Neutrophil (primary cell): Measurements from ENCODE around the gene SOAT2.
A peak's percentile ranks its signal among the peaks of the same experiment; 100 is the strongest.

Experiments
- H3K27ac ChIP-seq: fragments of 200-600 bp; sonication (generic); 2 replicates; pipeline ENCODE4 v1.5.1; 2016; ENCODE audit warnings: mild to moderate bottlenecking, moderate library complexity
- H3K27me3 ChIP-seq: fragments of 200-600 bp; sonication (generic); 2 replicates; pipeline ENCODE4 v1.6.0; 2016; ENCODE audit warnings: mild to moderate bottlenecking
- H3K36me3 ChIP-seq: fragments of 200-600 bp; sonication (generic); 2 replicates; pipeline ENCODE4 v1.5.1; 2017
- H3K4me1 ChIP-seq, 2 experiments: fragments of 200-600 bp in 1 of 2; sonication (generic) in 1 of 2; 1 replicate in 1 of 2; 2 replicates in 1 of 2; pipeline versions ENCODE4 v1.5.1 to v1.6.1; 2013 to 2016; ENCODE audit warnings: low read depth in 1 of 2, low read length in 1 of 2, mild to moderate bottlenecking in 1 of 2, moderate library complexity in 1 of 2; ENCODE audit not compliant: control insufficient read depth in 1 of 2, insufficient read depth in 1 of 2
- H3K4me3 ChIP-seq, 2 experiments: fragments of 200-600 bp in 1 of 2; sonication (generic) in 1 of 2; 1 replicate in 1 of 2; 2 replicates in 1 of 2; pipeline ENCODE4 v1.5.1; 2013 to 2016; ENCODE audit warnings: low read depth in 1 of 2, low read length in 1 of 2, mild to moderate bottlenecking in 1 of 2, moderate library complexity in 1 of 2
- H3K9me3 ChIP-seq: fragments of 200-600 bp; sonication (generic); 2 replicates; pipeline ENCODE4 v1.5.1; 2016
- CTCF ChIP-seq: fragments of 200-600 bp; sonication (generic); IDR thresholded peaks from 2 replicates; pipeline ENCODE4 v1.5.1; 2016; ENCODE audit warnings: antibody characterized with exemption

SOAT2 gene

GRCh38 chr12:53147181-53147580 is 43.9 kb downstream of the SOAT2 start:
- TF ChIP-seq CTCF = no peak
- H3K36me3 ChIP-seq = no peaks in the 10 kb centered on the region
- no peak overlapping the region for H3K4me3 ChIP-seq
- H3K9me3 ChIP-seq = no peaks in the 10 kb centered on the region
- H3K27me3 ChIP-seq = no peaks in the 10 kb centered on the region
- H3K4me1 ChIP-seq = no peaks in the 10 kb centered on the region
- no peak overlapping the region for H3K27ac ChIP-seq

GRCh38 chr12:53147653-53148052 is 44.4 kb downstream of the SOAT2 start:
- Histone ChIP-seq H3K4me1 (no peaks in the 10 kb centered on the region), H3K27me3 (no peaks in the 10 kb centered on the region)

GRCh38 chr12:53151039-53151438 is 47.8 kb downstream of the SOAT2 start:
- H3K36me3 ChIP-seq = no peaks in the 10 kb centered on the region
- TF ChIP-seq CTCF = no peak
- no peaks in the 10 kb centered on the region for H3K9me3 ChIP-seq
- no peak overlapping the region for H3K27ac ChIP-seq
- no peaks in the 10 kb centered on the region for H3K27me3 ChIP-seq
- H3K4me1 ChIP-seq = no peaks in the 10 kb centered on the region
- no peak overlapping the region for H3K4me3 ChIP-seq

More at GRCh38 chr12:53147653-53148052, 44.4 kb downstream of the SOAT2 start:
- no peak overlapping the region for H3K27ac ChIP-seq
- no peaks in the 10 kb centered on the region for H3K9me3 ChIP-seq
- no peak overlapping the region for H3K4me3 ChIP-seq
- H3K36me3 ChIP-seq = no peaks in the 10 kb centered on the region
- TF ChIP-seq CTCF = no peak

GRCh38 chr12:53152390-53152789 is 49.1 kb downstream of the SOAT2 start:
- no peaks in the 10 kb centered on the region for H3K27me3 ChIP-seq
- H3K36me3 ChIP-seq = peaks cover 6% of the 10 kb centered on the region
- H3K9me3 ChIP-seq = no peaks in the 10 kb centered on the region
- no peak overlapping the region for H3K4me3 ChIP-seq
- no peaks in the 10 kb centered on the region for H3K4me1 ChIP-seq
- H3K27ac ChIP-seq = no peak overlapping the region
- no peak for TF ChIP-seq CTCF

GRCh38 chr12:53159195-53159839 is 56.0 kb downstream of the SOAT2 start:
- Histone ChIP-seq H3K36me3 (peaks cover 38% of the 10 kb centered on the region), H3K27ac (no peak overlapping the region), H3K4me3 (no peak overlapping the region), H3K9me3 (no peaks in the 10 kb centered on the region), H3K27me3 (no peaks in the 10 kb centered on the region), H3K4me1 (no peaks in the 10 kb centered on the region)
- TF ChIP-seq CTCF = peak; percentile 95

GRCh38 chr12:53160000-53160399 is 56.7 kb downstream of the SOAT2 start:
- no peak for TF ChIP-seq CTCF
- no peak overlapping the region for H3K4me3 ChIP-seq
- H3K9me3 ChIP-seq = no peaks in the 10 kb centered on the region
- no peaks in the 10 kb centered on the region for H3K27me3 ChIP-seq
- H3K36me3 ChIP-seq = peaks cover 38% of the 10 kb centered on the region
- no peak overlapping the region for H3K27ac ChIP-seq
- H3K4me1 ChIP-seq = no peaks in the 10 kb centered on the region
